ENCODE results near the gene MOV10L1. TPM values are rescaled to one million over a fixed set of nuclear protein-coding genes. Genes with fewer than 3 reads are reported as not detected.

MOV10L1 gene
- total and polyA plus RNA-seq, 2 experiments from 2014 or later: 0.73 to 1.8 TPM

DNA sequence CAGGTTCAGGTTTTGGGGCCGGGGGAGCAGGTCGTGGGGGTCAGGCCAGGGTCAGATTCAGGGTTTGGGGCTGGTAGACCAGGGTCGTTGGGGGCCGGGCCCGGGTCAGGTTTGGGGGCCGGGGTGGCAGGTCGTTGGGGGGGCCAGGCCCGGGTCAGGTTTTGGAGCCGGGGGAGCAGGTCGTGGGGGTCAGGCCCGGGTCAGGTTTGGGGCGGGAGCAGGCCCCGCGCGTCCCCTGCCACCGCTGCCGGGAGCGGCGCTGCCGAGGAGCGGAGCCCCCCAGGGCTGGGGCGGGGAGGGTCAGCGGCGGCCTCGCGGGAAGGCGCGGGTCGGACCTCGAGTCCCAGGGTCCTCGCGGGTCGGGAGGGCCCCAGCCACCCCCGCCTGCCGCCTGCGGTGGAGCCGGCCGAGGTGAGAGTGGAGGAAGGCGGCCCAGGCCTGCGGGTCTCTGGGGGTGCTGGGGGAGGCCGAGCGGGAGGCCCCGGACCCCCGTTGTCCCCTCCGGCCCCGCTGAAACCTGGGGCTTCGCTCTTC lies 96.4 kb downstream of the MOV10L1 start:
- Histone ChIP-seq H4K20me1 (replicated peaks; ENCODE audit: insufficient read depth) (peaks cover 10% of the 10 kb centered on the region; the same call in 1 of the 2 replicates), H3K4me3 (peak overlapping the region; percentile 73), H3K27me3 (ENCODE audit: insufficient read depth) (0 out of 2 replicates have a peak, but pooled peaks cover 10% of the 10 kb centered on the region), H3K79me2 (replicated peaks; ENCODE audit: insufficient read depth) (peaks cover 31% of the 10 kb centered on the region), H3F3A (replicated peaks; ENCODE audit: low read depth) (no peaks in the 10 kb centered on the region), H3K36me3 (ENCODE audit: insufficient read depth) (no peaks in the 10 kb centered on the region), H3K4me1 (ENCODE audit: insufficient read depth) (peaks cover 17% of the 10 kb centered on the region), H2AFZ (no peak overlapping the region), H3K4me2 (peak overlapping the region; percentile 89), H3K27ac (ENCODE audit: low read depth) (no peak overlapping the region), H3K9me2 (ENCODE audit: insufficient read depth) (no peaks in the 10 kb centered on the region)
- TF ChIP-seq EZH2phosphoT487 (IDR thresholded peaks at IDR 0.05; ENCODE audit: unreplicated experiment): no peak
- TF ChIP-seq POLR2AphosphoS5 (IDR thresholded peaks at IDR 0.05; ENCODE audit: low read depth): no peak
- TF ChIP-seq, protein P1, sequence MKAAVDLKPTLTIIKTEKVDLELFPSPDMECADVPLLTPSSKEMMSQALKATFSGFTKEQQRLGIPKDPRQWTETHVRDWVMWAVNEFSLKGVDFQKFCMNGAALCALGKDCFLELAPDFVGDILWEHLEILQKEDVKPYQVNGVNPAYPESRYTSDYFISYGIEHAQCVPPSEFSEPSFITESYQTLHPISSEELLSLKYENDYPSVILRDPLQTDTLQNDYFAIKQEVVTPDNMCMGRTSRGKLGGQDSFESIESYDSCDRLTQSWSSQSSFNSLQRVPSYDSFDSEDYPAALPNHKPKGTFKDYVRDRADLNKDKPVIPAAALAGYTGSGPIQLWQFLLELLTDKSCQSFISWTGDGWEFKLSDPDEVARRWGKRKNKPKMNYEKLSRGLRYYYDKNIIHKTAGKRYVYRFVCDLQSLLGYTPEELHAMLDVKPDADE (IDR thresholded peaks at IDR 0.05): no peak
- TF ChIP-seq ZNF331 (CRISPR knock-in tag; IDR thresholded peaks at IDR 0.05; ENCODE audit: low read depth): no peak
- TF ChIP-seq, protein P2, sequence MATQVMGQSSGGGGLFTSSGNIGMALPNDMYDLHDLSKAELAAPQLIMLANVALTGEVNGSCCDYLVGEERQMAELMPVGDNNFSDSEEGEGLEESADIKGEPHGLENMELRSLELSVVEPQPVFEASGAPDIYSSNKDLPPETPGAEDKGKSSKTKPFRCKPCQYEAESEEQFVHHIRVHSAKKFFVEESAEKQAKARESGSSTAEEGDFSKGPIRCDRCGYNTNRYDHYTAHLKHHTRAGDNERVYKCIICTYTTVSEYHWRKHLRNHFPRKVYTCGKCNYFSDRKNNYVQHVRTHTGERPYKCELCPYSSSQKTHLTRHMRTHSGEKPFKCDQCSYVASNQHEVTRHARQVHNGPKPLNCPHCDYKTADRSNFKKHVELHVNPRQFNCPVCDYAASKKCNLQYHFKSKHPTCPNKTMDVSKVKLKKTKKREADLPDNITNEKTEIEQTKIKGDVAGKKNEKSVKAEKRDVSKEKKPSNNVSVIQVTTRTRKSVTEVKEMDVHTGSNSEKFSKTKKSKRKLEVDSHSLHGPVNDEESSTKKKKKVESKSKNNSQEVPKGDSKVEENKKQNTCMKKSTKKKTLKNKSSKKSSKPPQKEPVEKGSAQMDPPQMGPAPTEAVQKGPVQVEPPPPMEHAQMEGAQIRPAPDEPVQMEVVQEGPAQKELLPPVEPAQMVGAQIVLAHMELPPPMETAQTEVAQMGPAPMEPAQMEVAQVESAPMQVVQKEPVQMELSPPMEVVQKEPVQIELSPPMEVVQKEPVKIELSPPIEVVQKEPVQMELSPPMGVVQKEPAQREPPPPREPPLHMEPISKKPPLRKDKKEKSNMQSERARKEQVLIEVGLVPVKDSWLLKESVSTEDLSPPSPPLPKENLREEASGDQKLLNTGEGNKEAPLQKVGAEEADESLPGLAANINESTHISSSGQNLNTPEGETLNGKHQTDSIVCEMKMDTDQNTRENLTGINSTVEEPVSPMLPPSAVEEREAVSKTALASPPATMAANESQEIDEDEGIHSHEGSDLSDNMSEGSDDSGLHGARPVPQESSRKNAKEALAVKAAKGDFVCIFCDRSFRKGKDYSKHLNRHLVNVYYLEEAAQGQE (IDR thresholded peaks at IDR 0.05; ENCODE audit: unreplicated experiment): no peak
- TF ChIP-seq STAT1 (IDR thresholded peaks at IDR 0.05; ENCODE audit: unreplicated experiment): no peak
- TF ChIP-seq JUNB (IDR thresholded peaks at IDR 0.05; ENCODE audit: unreplicated experiment): no peak
- no peak for TF ChIP-seq EZH2 (IDR thresholded peaks at IDR 0.05; ENCODE audit: low read depth, unreplicated experiment)
- no peak for TF ChIP-seq ZNF114 (CRISPR knock-in tag; IDR thresholded peaks at IDR 0.05)
- TF ChIP-seq, protein P3, sequence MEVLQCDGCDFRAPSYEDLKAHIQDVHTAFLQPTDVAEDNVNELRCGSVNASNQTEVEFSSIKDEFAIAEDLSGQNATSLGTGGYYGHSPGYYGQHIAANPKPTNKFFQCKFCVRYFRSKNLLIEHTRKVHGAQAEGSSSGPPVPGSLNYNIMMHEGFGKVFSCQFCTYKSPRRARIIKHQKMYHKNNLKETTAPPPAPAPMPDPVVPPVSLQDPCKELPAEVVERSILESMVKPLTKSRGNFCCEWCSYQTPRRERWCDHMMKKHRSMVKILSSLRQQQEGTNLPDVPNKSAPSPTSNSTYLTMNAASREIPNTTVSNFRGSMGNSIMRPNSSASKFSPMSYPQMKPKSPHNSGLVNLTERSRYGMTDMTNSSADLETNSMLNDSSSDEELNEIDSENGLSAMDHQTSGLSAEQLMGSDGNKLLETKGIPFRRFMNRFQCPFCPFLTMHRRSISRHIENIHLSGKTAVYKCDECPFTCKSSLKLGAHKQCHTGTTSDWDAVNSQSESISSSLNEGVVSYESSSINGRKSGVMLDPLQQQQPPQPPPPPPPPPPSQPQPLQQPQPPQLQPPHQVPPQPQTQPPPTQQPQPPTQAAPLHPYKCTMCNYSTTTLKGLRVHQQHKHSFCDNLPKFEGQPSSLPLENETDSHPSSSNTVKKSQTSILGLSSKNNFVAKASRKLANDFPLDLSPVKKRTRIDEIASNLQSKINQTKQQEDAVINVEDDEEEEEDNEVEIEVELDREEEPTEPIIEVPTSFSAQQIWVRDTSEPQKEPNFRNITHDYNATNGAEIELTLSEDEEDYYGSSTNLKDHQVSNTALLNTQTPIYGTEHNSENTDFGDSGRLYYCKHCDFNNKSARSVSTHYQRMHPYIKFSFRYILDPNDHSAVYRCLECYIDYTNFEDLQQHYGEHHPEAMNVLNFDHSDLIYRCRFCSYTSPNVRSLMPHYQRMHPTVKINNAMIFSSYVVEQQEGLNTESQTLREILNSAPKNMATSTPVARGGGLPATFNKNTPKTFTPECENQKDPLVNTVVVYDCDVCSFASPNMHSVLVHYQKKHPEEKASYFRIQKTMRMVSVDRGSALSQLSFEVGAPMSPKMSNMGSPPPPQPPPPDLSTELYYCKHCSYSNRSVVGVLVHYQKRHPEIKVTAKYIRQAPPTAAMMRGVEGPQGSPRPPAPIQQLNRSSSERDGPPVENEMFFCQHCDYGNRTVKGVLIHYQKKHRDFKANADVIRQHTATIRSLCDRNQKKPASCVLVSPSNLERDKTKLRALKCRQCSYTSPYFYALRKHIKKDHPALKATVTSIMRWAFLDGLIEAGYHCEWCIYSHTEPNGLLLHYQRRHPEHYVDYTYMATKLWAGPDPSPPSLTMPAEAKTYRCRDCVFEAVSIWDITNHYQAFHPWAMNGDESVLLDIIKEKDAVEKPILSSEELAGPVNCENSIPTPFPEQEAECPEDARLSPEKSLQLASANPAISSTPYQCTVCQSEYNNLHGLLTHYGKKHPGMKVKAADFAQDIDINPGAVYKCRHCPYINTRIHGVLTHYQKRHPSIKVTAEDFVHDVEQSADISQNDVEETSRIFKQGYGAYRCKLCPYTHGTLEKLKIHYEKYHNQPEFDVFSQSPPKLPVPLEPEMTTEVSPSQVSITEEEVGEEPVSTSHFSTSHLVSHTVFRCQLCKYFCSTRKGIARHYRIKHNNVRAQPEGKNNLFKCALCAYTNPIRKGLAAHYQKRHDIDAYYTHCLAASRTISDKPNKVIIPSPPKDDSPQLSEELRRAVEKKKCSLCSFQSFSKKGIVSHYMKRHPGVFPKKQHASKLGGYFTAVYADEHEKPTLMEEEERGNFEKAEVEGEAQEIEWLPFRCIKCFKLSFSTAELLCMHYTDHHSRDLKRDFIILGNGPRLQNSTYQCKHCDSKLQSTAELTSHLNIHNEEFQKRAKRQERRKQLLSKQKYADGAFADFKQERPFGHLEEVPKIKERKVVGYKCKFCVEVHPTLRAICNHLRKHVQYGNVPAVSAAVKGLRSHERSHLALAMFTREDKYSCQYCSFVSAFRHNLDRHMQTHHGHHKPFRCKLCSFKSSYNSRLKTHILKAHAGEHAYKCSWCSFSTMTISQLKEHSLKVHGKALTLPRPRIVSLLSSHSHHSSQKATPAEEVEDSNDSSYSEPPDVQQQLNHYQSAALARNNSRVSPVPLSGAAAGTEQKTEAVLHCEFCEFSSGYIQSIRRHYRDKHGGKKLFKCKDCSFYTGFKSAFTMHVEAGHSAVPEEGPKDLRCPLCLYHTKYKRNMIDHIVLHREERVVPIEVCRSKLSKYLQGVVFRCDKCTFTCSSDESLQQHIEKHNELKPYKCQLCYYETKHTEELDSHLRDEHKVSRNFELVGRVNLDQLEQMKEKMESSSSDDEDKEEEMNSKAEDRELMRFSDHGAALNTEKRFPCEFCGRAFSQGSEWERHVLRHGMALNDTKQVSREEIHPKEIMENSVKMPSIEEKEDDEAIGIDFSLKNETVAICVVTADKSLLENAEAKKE (CRISPR knock-in tag; IDR thresholded peaks at IDR 0.05): no peak
- TF ChIP-seq NANOG (IDR thresholded peaks at IDR 0.05; ENCODE audit: borderline replicate concordance): no peak
- peak overlapping the region; percentile 92 for H3K4me3 Mint-ChIP-seq
- no peaks in the 10 kb centered on the region for H3K9me3 Mint-ChIP-seq
- H3K4me1 Mint-ChIP-seq: peaks cover 18% of the 10 kb centered on the region
- no peak overlapping the region for H3K27ac Mint-ChIP-seq
- ATAC-seq (no peak), DNase-seq (ENCODE audit: low spot score) (no peak)
- peaks cover under 1% of the 10 kb centered on the region; the same call in 1 of the 3 replicates for H3K36me3 Mint-ChIP-seq (ENCODE audit: low read depth)
- H3K27me3 Mint-ChIP-seq (ENCODE audit: insufficient read depth, low read depth, poor library complexity): peaks cover 20% of the 10 kb centered on the region

All from GM23338 (cell line).